ENCODE results near the gene RHEBL1. TPM values are rescaled to one million over a fixed set of nuclear protein-coding genes. Genes with fewer than 3 reads are reported as not detected.

The RHEBL1 gene
- total RNA-seq, 1 donor from 2014 or later: 3.2 TPM

- H3K4me3 Mint-ChIP-seq (ENCODE audit: unreplicated experiment): peak within 1 kb of the TSS; percentile 92
Observed at GRCh38 chr12:49018261-49019119, 51.3 kb downstream of the RHEBL1 start, which contains the start of gene PRKAG1. Gene PRKAG1, minus strand, starts transcription at chr12:49018776. Its CDS starts 36 bp downstream, at chr12:49018740.

GRCh38 chr12:49017891-49018260, 51.9 kb downstream of the RHEBL1 start:
- H3K27me3 Mint-ChIP-seq (ENCODE audit: unreplicated experiment): peaks cover 12% of the 10 kb centered on the region
- H3K36me3 Mint-ChIP-seq (ENCODE audit: low read depth, unreplicated experiment): peaks cover 17% of the 10 kb centered on the region
- H3K4me1 Mint-ChIP-seq (ENCODE audit: unreplicated experiment): peaks cover 20% of the 10 kb centered on the region
- peak overlapping the region; percentile 98 for H3K27ac Mint-ChIP-seq (ENCODE audit: unreplicated experiment)
- H3K4me3 Mint-ChIP-seq (ENCODE audit: unreplicated experiment): peak overlapping the region; percentile 92
- DNase-seq (ENCODE audit: low spot score): no peak
- no peaks in the 10 kb centered on the region for H3K9me3 Mint-ChIP-seq (ENCODE audit: unreplicated experiment)
- TF ChIP-seq CTCF (IDR thresholded peaks at IDR 0.05; ENCODE audit: unreplicated experiment): no peak

More at GRCh38 chr12:49018261-49019119, 51.3 kb downstream of the RHEBL1 start, which contains the start of gene PRKAG1:
- TF ChIP-seq CTCF (IDR thresholded peaks at IDR 0.05; ENCODE audit: unreplicated experiment): no peak
- peaks cover 23% of the 10 kb centered on the region for H3K36me3 Mint-ChIP-seq (ENCODE audit: low read depth, unreplicated experiment)
- peaks cover 13% of the 10 kb centered on the region for H3K27me3 Mint-ChIP-seq (ENCODE audit: unreplicated experiment)
- H3K9me3 Mint-ChIP-seq (ENCODE audit: unreplicated experiment): no peaks in the 10 kb centered on the region
- H3K4me1 Mint-ChIP-seq (ENCODE audit: unreplicated experiment): peaks cover 20% of the 10 kb centered on the region
- peak; percentile 95 for DNase-seq (ENCODE audit: low spot score)
- H3K27ac Mint-ChIP-seq (ENCODE audit: unreplicated experiment): peak within 1 kb of the TSS; percentile 98

- H3K4me3 Mint-ChIP-seq (ENCODE audit: unreplicated experiment): no peak overlapping the region
- TF ChIP-seq CTCF (IDR thresholded peaks at IDR 0.05; ENCODE audit: unreplicated experiment): no peak
- no peaks in the 10 kb centered on the region for H3K9me3 Mint-ChIP-seq (ENCODE audit: unreplicated experiment)
- H3K27ac Mint-ChIP-seq (ENCODE audit: unreplicated experiment): no peak overlapping the region
- peaks cover 16% of the 10 kb centered on the region for H3K4me1 Mint-ChIP-seq (ENCODE audit: unreplicated experiment)
- peaks cover 8% of the 10 kb centered on the region for H3K27me3 Mint-ChIP-seq (ENCODE audit: unreplicated experiment)
- H3K36me3 Mint-ChIP-seq (ENCODE audit: low read depth, unreplicated experiment): peaks cover 7% of the 10 kb centered on the region
- DNase-seq (ENCODE audit: low spot score): no peak
Observed at GRCh38 chr12:49015196-49015595, 54.6 kb downstream of the RHEBL1 start.

Other genes with a start within 250 kb of the RHEBL1 start
- gene DDX23, start 217.8 kb downstream of the RHEBL1 start, total RNA-seq (ENCODE audit: unreplicated experiment): 96.2 TPM
- gene RND1, start 204.1 kb downstream of the RHEBL1 start, total RNA-seq (ENCODE audit: unreplicated experiment): 1.0 TPM
- 16.0 TPM for gene FKBP11, start 144.5 kb downstream of the RHEBL1 start, total RNA-seq (ENCODE audit: unreplicated experiment)
- gene ARF3, start 112.5 kb downstream of the RHEBL1 start, total RNA-seq (ENCODE audit: unreplicated experiment): 307 TPM
- gene WNT10B, start 98.2 kb downstream of the RHEBL1 start, total RNA-seq (ENCODE audit: unreplicated experiment): 0.33 TPM
- not detected for gene WNT1, start 91.7 kb downstream of the RHEBL1 start, total RNA-seq (ENCODE audit: unreplicated experiment)
- gene DDN, start 70.6 kb downstream of the RHEBL1 start, total RNA-seq (ENCODE audit: unreplicated experiment): 0.10 TPM
- 24.0 TPM for gene PRKAG1, start 51.2 kb downstream of the RHEBL1 start, total RNA-seq (ENCODE audit: unreplicated experiment)
- 135 TPM for gene KMT2D, start 9.2 kb downstream of the RHEBL1 start, total RNA-seq (ENCODE audit: unreplicated experiment)
- gene DHH, start 24.8 kb upstream of the RHEBL1 start, total RNA-seq (ENCODE audit: unreplicated experiment): 0.46 TPM
- 175 TPM for gene LMBR1L, start 40.9 kb upstream of the RHEBL1 start, total RNA-seq (ENCODE audit: unreplicated experiment)
- gene TUBA1B, start 61.4 kb upstream of the RHEBL1 start, total RNA-seq (ENCODE audit: unreplicated experiment): 915 TPM
- 924 TPM for gene TUBA1A, start 119.1 kb upstream of the RHEBL1 start, total RNA-seq (ENCODE audit: unreplicated experiment)
- gene TUBA1C, start 195.1 kb upstream of the RHEBL1 start, total RNA-seq (ENCODE audit: unreplicated experiment): 129 TPM
- not detected for gene PRPH, start 225.2 kb upstream of the RHEBL1 start, total RNA-seq (ENCODE audit: unreplicated experiment)

Measured in endothelial cell (in vitro differentiated cells).